DMS53 treated with DMSO at 0.1 percent for 48 hours (cell line): Measurements from ENCODE around the gene HBS1L.

Experiments used
- DNase-seq: peaks from one replicate; lab custom pipeline; 2025; ENCODE audit not compliant: unreplicated experiment; lab: John Stamatoyannopoulos, UW

HBS1L gene

DNA sequence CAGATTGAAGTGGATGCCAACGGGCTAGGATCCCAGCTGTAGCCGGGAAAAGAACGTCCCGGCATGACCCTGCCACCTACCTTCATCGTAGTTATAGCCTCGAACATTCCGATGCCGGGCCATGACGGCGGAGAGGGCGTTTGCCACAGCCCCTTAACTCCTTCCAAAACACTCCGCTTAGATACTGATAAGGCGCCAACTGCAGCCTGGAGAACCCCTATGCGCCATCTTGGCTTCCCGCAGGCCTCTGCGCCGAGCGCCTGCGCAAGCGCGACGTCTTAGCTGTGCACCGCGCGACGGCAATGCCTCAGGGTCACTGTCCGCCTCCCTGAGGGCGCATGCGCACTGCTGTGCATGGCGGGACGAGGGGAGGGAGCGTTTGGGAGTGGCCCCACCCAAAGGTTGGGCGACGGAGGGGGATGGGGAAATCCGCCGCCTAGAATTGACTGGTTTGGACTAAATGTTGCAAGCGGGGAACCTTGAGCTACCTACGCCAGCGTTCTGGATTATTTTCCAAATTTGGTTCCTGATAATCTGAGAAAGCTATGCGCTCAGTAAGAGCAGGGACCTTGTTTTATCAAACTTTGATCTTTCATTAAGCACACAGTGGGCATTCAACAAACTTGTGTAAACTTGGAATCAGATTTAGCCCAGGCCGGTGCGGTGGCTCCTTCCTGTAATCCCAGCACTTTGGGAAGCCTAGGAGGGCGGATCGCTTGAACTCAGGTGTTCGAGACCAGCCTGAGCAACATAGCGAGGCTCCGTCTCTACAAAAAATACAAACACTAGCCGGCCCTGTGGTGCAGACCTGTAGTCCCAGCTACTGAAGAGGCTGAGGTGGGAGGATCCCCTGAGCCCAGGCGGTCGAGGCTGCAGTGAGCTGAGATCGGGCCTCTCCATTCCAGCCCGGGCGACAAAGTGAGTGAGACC is at the start of gene HBS1L:
Gene HBS1L, minus strand, starts transcription at position 254 of the 930 bp plus-strand sequence. Its CDS starts 131 bp downstream, at position 123.
- peak; percentile 93 for DNase-seq

GRCh38 chr6:135104199-135104598 is 49.6 kb upstream of the HBS1L start:
- no peak for DNase-seq

DNA sequence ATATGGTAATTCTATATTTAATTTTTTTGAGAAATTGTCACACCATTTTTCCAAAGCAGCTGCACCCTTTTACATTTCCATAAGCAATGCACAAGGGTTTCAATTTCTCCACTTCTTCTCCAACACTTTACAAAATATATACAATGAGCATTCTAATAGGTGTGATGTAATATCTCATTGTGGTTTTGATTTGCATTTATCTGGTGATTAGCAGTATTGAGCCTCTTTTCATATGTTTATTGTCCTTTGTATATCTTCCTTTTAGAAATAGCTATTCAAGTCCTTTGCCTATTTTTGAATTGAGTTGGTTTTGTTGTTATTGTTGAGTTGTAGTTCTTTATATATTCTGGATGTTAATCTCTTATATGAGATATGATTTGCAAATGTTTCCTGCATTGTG is 47.6 kb upstream of the HBS1L start:
- DNase-seq = no peak

- DNase-seq = no peak
Measured at GRCh38 chr6:135097172-135097571, 42.5 kb upstream of the HBS1L start.

GRCh38 chr6:135096403-135097130 is 41.9 kb upstream of the HBS1L start:
- no peak for DNase-seq

GRCh38 chr6:135095716-135096115 is 41.1 kb upstream of the HBS1L start:
- no peak for DNase-seq

DNA sequence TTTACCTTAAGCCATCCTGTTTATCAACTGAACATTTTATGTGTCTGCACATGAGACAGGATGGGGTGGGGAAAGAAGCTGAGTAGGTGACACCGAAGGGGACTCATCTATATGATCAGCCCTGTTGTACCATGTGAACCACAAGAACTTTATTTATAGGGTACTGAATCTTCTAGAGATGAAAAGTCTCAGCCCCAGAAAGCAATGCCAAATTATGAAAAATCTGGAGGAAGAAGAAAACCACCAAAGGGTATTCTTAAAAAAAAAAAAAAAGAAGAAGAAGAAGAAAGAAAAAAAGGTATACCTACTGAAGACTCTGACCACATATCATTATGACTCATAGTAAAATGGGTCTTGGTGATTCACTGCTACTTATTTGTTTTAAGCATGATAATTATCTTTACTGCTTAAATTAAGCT is 39.8 kb upstream of the HBS1L start:
- no peak for DNase-seq

DNA sequence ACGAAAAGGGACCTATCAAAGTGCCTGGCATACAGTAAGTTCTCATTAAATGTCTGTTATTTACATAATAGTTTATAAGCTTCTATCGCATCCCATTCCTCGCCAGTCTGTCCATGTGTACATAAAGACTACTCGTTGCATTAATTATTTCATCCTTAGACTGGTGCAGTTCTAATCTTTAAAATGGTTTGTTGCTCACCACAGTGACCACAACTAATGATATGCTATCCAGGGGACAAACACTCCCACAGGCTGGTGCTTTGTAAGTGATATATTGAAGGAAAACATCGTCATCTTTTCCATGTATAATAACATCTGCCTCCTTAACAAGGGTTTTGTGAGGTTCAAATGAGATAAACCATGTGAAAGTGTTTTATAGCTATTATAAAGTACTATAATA is 39.0 kb upstream of the HBS1L start:
- no peak for DNase-seq

- no peak for DNase-seq
Measured at GRCh38 chr6:135092724-135093123, 38.1 kb upstream of the HBS1L start.

GRCh38 chr6:135090819-135091218 is 36.2 kb upstream of the HBS1L start:
- DNase-seq = no peak

DNA sequence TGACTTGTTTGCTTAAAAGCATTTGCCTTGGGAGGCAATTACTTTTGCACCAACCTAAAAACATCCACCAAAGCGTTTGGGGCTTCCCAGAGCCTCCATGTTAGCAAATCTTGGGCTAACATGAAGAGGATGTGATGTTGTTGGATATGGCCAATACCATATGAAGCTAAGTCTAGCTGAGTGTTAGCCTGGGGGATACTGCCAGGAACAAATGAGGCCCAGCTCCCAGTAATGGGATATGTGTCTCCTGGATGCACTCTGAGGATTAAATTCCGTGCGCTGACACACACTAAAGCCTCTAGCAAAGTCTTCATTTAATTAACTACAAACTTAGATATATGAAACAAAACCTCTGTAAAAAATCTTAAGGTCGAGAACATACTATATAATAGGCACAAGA is 35.3 kb upstream of the HBS1L start:
- no peak for DNase-seq

GRCh38 chr6:135088818-135089809 is 34.5 kb upstream of the HBS1L start:
- DNase-seq = no peak

DNA sequence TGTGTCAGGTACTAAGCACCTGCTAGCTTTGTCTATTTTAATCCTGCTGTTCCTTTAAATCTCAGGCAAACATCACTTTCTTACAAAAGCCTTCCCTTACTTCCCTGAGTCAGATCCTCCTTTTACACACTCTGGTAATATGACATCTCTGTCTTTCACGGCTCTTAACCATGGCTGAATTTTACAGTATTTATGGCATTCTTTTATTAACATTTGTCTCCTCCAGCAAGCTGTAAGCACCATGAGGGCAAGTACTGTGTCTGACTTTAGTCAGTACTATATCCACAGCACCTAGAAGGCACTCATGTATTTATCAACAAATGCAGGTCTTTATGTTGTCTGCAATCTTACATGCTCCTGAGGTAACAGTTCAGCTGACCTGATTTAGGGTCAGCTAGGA is 33.7 kb upstream of the HBS1L start:
- no peak for DNase-seq

- DNase-seq = no peak
Measured at GRCh38 chr6:135087803-135088202, 33.2 kb upstream of the HBS1L start.

DNA sequence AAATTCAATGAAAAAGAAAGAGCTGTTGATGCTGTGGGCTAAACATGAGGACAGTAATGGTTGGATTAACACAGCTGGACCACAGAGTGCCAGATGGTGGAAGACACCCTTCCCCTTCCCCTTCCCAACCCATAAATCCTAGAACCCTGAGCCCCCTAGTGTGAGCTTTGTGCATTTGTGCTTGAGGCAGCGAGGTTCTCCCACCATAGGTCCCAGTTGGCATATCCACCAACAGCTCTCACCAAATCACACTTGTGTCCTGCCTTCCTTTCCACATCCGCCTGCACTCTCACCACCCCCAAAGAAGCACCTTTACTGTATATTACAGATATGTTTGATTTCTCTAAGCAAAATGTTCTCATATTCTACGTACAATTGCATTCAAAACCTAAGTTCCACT is 32.8 kb upstream of the HBS1L start:
- DNase-seq = no peak

DNA sequence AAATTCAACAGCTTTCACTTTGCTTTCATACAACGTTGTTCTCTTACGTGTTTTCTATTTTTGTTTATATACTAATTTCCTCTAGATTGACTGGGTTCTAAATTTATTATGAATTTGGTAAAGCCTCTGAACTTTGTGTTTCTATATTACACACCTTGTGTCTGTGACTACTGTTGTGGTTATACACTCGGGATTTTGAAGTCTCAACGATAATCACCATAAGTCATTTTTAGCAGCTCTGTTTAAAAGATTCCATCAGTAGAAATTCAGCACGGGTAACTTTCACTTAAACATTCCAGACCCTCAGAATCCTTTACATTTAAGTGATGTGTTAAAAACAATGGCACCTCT is 31.8 kb upstream of the HBS1L start:
- no peak for DNase-seq

GRCh38 chr6:135085700-135086413 is 31.2 kb upstream of the HBS1L start:
- DNase-seq = no peak

DNA sequence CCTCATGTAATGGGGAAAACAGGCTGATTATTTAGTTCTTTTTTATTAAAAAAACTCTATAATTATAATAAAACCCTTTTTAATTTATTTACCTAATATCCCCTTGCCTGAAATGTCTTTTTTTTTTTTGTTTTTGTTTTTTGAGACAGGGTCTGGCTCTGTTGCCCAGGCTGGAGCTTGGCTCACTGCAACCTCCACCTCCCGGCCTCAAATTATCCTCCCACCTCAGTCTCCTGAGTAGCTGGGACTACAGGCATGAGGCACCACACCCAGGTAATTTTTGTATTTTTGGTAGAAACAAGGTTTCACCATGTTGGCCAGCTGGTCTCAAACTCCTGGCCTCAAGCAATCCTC is 30.3 kb upstream of the HBS1L start:
- DNase-seq = no peak

- DNase-seq = no peak
Measured at GRCh38 chr6:135084001-135084915, 29.6 kb upstream of the HBS1L start.
